ENCODE results near the gene ZFPL1. TPM values are rescaled to one million over a fixed set of nuclear protein-coding genes. Genes with fewer than 3 reads are reported as not detected.

ZFPL1 gene
- total RNA-seq, 1 donor = 28.9 TPM

DNA sequence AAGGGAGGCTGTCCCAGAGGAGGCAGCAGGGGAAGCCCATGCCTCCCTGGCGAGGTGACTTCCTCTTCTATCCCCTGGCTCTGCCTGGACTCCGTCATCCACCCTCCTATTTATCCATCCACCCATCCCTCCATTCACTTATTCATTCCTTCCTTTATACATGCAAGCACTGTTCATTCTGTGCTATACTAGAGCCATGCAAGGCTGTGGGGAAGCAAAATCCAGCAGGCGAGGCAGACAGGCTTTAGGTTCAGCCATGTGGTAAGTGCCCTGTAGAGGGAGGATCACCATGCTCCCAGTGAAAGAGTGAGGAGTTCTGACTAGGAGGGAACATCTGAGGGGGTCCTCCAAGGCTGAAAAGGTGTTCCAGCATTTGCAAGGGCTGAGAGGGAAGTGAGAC, 24.5 kb upstream of the ZFPL1 start:
- H3K4me3 ChIP-seq (ENCODE audit: low read depth, low read length) = no peak overlapping the region
- no peak for DNase-seq (ENCODE audit: low read depth)
- TF ChIP-seq, protein P1, sequence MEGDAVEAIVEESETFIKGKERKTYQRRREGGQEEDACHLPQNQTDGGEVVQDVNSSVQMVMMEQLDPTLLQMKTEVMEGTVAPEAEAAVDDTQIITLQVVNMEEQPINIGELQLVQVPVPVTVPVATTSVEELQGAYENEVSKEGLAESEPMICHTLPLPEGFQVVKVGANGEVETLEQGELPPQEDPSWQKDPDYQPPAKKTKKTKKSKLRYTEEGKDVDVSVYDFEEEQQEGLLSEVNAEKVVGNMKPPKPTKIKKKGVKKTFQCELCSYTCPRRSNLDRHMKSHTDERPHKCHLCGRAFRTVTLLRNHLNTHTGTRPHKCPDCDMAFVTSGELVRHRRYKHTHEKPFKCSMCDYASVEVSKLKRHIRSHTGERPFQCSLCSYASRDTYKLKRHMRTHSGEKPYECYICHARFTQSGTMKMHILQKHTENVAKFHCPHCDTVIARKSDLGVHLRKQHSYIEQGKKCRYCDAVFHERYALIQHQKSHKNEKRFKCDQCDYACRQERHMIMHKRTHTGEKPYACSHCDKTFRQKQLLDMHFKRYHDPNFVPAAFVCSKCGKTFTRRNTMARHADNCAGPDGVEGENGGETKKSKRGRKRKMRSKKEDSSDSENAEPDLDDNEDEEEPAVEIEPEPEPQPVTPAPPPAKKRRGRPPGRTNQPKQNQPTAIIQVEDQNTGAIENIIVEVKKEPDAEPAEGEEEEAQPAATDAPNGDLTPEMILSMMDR (IDR thresholded peaks at IDR 0.05; ENCODE audit: insufficient read depth, low read depth, low read length) = no peak

GRCh38 chr11:65059959-65060824, 23.8 kb upstream of the ZFPL1 start:
- DNase-seq (ENCODE audit: low read depth) = no peak
- TF ChIP-seq, protein P1 (IDR thresholded peaks at IDR 0.05; ENCODE audit: insufficient read depth, low read depth, low read length) = no peak
- no peak overlapping the region for H3K4me3 ChIP-seq (ENCODE audit: low read depth, low read length)

GRCh38 chr11:65060913-65061408, 23.1 kb upstream of the ZFPL1 start:
- H3K4me3 ChIP-seq (ENCODE audit: low read depth, low read length) = no peak overlapping the region
- TF ChIP-seq, protein P1 (IDR thresholded peaks at IDR 0.05; ENCODE audit: insufficient read depth, low read depth, low read length) = peak; percentile 36
- peak; percentile 37 for DNase-seq (ENCODE audit: low read depth)

GRCh38 chr11:65063532-65063931, 20.5 kb upstream of the ZFPL1 start:
- H3K4me3 ChIP-seq (ENCODE audit: low read depth, low read length) = no peak overlapping the region
- TF ChIP-seq, protein P1 (IDR thresholded peaks at IDR 0.05; ENCODE audit: insufficient read depth, low read depth, low read length) = no peak
- no peak for DNase-seq (ENCODE audit: low read depth)

GRCh38 chr11:65064847-65065240, 19.2 kb upstream of the ZFPL1 start:
- DNase-seq (ENCODE audit: low read depth) = no peak
- TF ChIP-seq, protein P1 (IDR thresholded peaks at IDR 0.05; ENCODE audit: insufficient read depth, low read depth, low read length) = no peak
- no peak overlapping the region for H3K4me3 ChIP-seq (ENCODE audit: low read depth, low read length)

DNA sequence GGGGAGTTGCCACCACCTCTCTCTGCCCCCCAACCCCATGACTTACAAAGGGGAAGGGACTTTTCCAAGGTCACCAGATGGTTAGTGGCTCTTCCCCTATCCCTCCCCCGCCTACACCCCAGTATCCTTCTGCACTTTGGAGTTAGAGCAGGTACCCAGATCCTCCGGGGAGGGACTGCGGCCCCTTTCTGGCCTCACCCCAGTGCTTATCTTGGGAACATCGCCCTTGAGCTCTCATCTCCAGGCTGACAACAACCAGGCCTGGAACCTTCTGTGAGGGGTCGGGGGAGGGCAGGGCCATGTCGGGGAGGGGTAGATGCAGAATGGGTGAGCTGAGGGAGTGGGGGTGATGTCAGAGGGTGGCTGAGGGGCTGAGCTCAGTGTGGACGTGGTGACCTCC, 18.2 kb upstream of the ZFPL1 start:
- no peak overlapping the region for H3K4me3 ChIP-seq (ENCODE audit: low read depth, low read length)
- TF ChIP-seq, protein P1 (IDR thresholded peaks at IDR 0.05; ENCODE audit: insufficient read depth, low read depth, low read length) = no peak
- DNase-seq (ENCODE audit: low read depth) = no peak
